B cell (primary cell): Measurements from ENCODE around the gene ATG4B.

Source experiments
- CTCF ChIP-seq: fragments of 200-600 bp; IDR thresholded peaks from one replicate; pipeline ENCODE4 v1.8.0; 2022; ENCODE audit warnings: antibody characterized with exemption, mild to moderate bottlenecking
- EZH2 ChIP-seq: IDR thresholded peaks from 2 replicates; pipeline ENCODE4 v1.6.1; 2012; ENCODE audit warnings: borderline replicate concordance, low read depth, mild to moderate bottlenecking, moderate library complexity, low read length; ENCODE audit not compliant: insufficient read depth, poor library complexity, severe bottlenecking

DNA sequence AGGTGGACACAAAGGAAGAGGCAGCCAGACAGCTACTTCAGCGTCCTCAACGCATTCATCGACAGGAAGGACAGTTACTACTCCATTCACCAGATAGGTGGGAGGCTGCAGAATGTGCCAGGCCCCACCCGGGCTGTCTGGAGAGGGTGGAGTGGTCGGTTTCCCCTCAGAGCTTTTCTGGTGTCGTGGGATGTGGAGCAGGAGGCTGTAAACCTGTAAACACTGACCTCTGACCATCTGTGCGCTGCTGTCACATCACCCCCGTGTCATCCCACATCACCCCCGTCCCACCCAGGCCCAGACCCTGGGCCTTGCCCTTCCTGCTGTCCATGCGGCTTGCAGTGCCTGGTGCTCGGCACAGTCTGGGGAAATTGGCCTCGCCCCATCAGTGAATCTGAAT is 17.1 kb downstream of the ATG4B start:
- TF ChIP-seq EZH2 (no peak), CTCF (no peak)
